Panc1 (cell line): Measurements from ENCODE around the gene ATP1B2. TPM values are rescaled to one million over a fixed set of nuclear protein-coding genes. Genes with fewer than 3 reads are reported as not detected.

Source experiments
- ATAC-seq: fragments of 200-7000 bp; cut with Tn5 transposase; 2 replicates; pipeline ENCODE4 v1.9.1; 2020; ENCODE audit warnings: mild to moderate bottlenecking, moderate library complexity
- BruUV-seq: library from RNA; stranded (reverse); fragments of 400-500 nt; replicated peaks from 2 replicates; lab custom pipeline; 2021; lab: Mats Ljungman, UMichigan
- CTCF ChIA-PET: fragments of 300-600 bp; sonication (Branson Sonifier 250); formaldehyde crosslinking; loops from one replicate; lab custom pipeline; 2022; ENCODE audit warnings: antibody characterized with exemption; lab: Charles Lee
- POLR2A ChIA-PET: fragments of 300-600 bp; sonication (Branson Sonifier 250); formaldehyde crosslinking; loops from one replicate; lab custom pipeline; 2022; ENCODE audit warnings: antibody characterized with exemption; lab: Charles Lee
- DNase-seq: peaks from one replicate; pipeline ENCODE4 v3.0.0-alpha.2; 2010; ENCODE audit warnings: low read depth, low spot score
- H3K27ac ChIP-seq: 2 replicates; pipeline ENCODE4 v1.5.1; 2011; ENCODE audit warnings: mild to moderate bottlenecking, low read length, inconsistent platforms
- H3K27me3 ChIP-seq: fragments of 200-500 bp; sonication (Bioruptor generic); 2 replicates; pipeline ENCODE4 v1.6.0; 2014; ENCODE audit warnings: low read length, inconsistent platforms; ENCODE audit not compliant: control insufficient read depth, insufficient read depth
- H3K36me3 ChIP-seq: fragments of 200-500 bp; sonication (Bioruptor generic); 2 replicates; pipeline ENCODE4 v1.5.1; 2014; ENCODE audit warnings: inconsistent platforms, mild to moderate bottlenecking, low read length, moderate library complexity; ENCODE audit not compliant: control insufficient read depth, insufficient read depth
- H3K4me1 ChIP-seq: 2 replicates; pipeline ENCODE4 v1.5.1; 2011; ENCODE audit warnings: inconsistent platforms, mild to moderate bottlenecking, low read length, moderate library complexity; ENCODE audit not compliant: control insufficient read depth, insufficient read depth
- H3K4me3 ChIP-seq, 2 experiments: 2 replicates each; pipeline ENCODE4 v1.5.1; 2011 to 2012; ENCODE audit warnings: low read depth in 2 of 2, low read length in 2 of 2, mild to moderate bottlenecking in 2 of 2, inconsistent platforms in 1 of 2, moderate library complexity in 1 of 2
- H3K9me3 ChIP-seq: fragments of 200-500 bp; sonication (Bioruptor generic); 2 replicates; pipeline ENCODE4 v1.5.1; 2014; ENCODE audit warnings: low read depth, mild to moderate bottlenecking, inconsistent platforms, low read length, moderate library complexity; ENCODE audit not compliant: control insufficient read depth, insufficient read depth
- POLR2AphosphoS5 ChIP-seq: IDR thresholded peaks from 2 replicates; pipeline ENCODE4 v1.6.1; 2012; ENCODE audit warnings: mild to moderate bottlenecking, low read depth, low read length, moderate library complexity
- SIN3A ChIP-seq: IDR thresholded peaks from 2 replicates; pipeline ENCODE4 v1.6.1; 2012; ENCODE audit warnings: low read depth, mild to moderate bottlenecking, low read length, moderate library complexity, borderline replicate concordance; ENCODE audit not compliant: insufficient read depth
- TCF7L2 ChIP-seq: IDR thresholded peaks from 2 replicates; pipeline ENCODE4 v1.6.1; 2011; ENCODE audit warnings: mild to moderate bottlenecking, low read depth, low read length, inconsistent platforms
- in situ Hi-C: cut with HindIII; loops from 2 replicates; pipeline ENCODE4 v1.10.0; 2016; ENCODE audit warnings: low sequenced_read_pairs, low pct_unique_long_range_greater_than_20kb
- intact Hi-C: fragments of 100-400 bp; cut with micrococcal nuclease; formaldehyde crosslinking; loops from one replicate; pipeline ENCODE4 v1.10.0; 2022; ENCODE audit not compliant: unreplicated experiment
- total RNA-seq: library from RNA; stranded (reverse); gene quantifications from one replicate; pipeline ENCODE4 v1.2.1, GENCODE V29; 2021; ENCODE audit not compliant: unreplicated experiment
- TF ChIP-seq, protein P1 (sequence below), 2 experiments: IDR thresholded peaks; 2 replicates each; pipeline ENCODE4 v1.6.1; 2011 to 2012; ENCODE audit warnings: low read depth in 2 of 2, control low read depth in 1 of 2, low read length in 1 of 2, mild to moderate bottlenecking in 1 of 2, moderate library complexity in 1 of 2; ENCODE audit not compliant: insufficient read depth in 1 of 2
- TF ChIP-seq, protein P2 (sequence below): fragments of 450-650 bp; IDR thresholded peaks from 2 replicates; pipeline ENCODE4 v1.5.1; 2017; ENCODE audit warnings: mild to moderate bottlenecking

The ATP1B2 gene
- total RNA-seq, 1 experiment from 2014 or later: 0.08 TPM

DNA sequence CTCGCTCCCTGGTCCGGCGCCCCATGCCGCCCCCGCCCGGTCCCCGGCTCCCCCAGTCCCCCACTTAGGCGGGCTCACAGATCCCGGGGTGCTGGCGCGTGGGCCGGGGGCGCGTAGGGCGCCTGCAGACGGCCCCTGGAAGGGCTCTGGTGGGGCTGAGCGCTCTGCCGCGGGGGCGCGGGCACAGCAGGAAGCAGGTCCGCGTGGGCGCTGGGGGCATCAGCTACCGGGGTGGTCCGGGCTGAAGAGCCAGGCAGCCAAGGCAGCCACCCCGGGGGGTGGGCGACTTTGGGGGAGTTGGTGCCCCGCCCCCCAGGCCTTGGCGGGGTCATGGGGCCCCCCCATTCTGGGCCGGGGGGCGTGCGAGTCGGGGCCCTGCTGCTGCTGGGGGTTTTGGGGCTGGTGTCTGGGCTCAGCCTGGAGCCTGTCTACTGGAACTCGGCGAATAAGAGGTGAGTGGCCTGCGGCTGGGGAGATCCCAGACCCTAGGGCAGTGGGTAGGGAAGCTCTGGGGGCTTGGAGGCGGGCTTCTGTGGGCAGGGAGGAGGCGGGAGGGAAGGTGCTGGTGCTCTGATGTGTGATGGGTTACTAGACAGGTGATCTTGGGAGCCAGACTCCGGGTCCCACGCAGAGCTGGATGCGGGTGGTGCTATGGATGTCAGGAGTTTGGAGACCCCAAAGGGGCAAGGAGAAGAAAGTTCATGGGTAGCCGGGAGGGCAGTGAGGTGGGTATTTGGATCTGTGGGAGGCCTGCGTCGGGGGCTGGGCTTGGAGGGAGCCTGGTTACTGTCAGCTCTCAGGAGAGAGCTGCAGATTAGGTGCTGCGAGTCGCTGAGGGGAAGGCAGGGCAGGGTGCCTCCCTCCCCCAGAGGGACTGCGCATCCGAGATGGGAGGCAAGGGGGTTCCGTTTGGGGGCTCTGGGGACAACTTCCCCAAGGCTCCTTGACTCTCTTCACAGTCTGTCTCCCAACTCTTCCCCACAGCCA, 54.8 kb downstream of the ATP1B2 start:
- CTCF ChIA-PET: interaction anchor here (0.5 kb wide), 1 partner anchor 11 kb away, joined by 6 read pairs; no protein-coding TSS in a partner anchor
- DNase-seq (no peak), ATAC-seq (peak; percentile 27)
- POLR2A ChIA-PET: interaction anchor here (0.6 kb wide), 1 partner anchor 18 kb away, joined by 7 read pairs; the partner anchor contains the start of gene TP53
- Histone ChIP-seq H3K27me3 (no peaks in the 10 kb centered on the region), H3K4me1 (peaks cover 12% of the 10 kb centered on the region; the same call in 1 of the 2 replicates), H3K9me3 (no peaks in the 10 kb centered on the region), H3K36me3 (no peaks in the 10 kb centered on the region), H3K4me3 (peak overlapping the region; percentile 44 to 54), H3K27ac (no peak overlapping the region)
- BruUV-seq: no TSS peak
- in situ Hi-C loops (no loop called here), intact Hi-C loops (no loop called here)
- no peak for TF ChIP-seq POLR2AphosphoS5
- TF ChIP-seq TCF7L2: no peak
- TF ChIP-seq, protein P1, sequence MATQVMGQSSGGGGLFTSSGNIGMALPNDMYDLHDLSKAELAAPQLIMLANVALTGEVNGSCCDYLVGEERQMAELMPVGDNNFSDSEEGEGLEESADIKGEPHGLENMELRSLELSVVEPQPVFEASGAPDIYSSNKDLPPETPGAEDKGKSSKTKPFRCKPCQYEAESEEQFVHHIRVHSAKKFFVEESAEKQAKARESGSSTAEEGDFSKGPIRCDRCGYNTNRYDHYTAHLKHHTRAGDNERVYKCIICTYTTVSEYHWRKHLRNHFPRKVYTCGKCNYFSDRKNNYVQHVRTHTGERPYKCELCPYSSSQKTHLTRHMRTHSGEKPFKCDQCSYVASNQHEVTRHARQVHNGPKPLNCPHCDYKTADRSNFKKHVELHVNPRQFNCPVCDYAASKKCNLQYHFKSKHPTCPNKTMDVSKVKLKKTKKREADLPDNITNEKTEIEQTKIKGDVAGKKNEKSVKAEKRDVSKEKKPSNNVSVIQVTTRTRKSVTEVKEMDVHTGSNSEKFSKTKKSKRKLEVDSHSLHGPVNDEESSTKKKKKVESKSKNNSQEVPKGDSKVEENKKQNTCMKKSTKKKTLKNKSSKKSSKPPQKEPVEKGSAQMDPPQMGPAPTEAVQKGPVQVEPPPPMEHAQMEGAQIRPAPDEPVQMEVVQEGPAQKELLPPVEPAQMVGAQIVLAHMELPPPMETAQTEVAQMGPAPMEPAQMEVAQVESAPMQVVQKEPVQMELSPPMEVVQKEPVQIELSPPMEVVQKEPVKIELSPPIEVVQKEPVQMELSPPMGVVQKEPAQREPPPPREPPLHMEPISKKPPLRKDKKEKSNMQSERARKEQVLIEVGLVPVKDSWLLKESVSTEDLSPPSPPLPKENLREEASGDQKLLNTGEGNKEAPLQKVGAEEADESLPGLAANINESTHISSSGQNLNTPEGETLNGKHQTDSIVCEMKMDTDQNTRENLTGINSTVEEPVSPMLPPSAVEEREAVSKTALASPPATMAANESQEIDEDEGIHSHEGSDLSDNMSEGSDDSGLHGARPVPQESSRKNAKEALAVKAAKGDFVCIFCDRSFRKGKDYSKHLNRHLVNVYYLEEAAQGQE (IDR thresholded peaks at IDR 0.05; ENCODE audit: insufficient read depth in 1 of 2, low read depth in 2 of 2, low read length in 1 of 2): no peak
- TF ChIP-seq, protein P2, sequence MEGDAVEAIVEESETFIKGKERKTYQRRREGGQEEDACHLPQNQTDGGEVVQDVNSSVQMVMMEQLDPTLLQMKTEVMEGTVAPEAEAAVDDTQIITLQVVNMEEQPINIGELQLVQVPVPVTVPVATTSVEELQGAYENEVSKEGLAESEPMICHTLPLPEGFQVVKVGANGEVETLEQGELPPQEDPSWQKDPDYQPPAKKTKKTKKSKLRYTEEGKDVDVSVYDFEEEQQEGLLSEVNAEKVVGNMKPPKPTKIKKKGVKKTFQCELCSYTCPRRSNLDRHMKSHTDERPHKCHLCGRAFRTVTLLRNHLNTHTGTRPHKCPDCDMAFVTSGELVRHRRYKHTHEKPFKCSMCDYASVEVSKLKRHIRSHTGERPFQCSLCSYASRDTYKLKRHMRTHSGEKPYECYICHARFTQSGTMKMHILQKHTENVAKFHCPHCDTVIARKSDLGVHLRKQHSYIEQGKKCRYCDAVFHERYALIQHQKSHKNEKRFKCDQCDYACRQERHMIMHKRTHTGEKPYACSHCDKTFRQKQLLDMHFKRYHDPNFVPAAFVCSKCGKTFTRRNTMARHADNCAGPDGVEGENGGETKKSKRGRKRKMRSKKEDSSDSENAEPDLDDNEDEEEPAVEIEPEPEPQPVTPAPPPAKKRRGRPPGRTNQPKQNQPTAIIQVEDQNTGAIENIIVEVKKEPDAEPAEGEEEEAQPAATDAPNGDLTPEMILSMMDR: no peak
- no peak for TF ChIP-seq SIN3A

DNA sequence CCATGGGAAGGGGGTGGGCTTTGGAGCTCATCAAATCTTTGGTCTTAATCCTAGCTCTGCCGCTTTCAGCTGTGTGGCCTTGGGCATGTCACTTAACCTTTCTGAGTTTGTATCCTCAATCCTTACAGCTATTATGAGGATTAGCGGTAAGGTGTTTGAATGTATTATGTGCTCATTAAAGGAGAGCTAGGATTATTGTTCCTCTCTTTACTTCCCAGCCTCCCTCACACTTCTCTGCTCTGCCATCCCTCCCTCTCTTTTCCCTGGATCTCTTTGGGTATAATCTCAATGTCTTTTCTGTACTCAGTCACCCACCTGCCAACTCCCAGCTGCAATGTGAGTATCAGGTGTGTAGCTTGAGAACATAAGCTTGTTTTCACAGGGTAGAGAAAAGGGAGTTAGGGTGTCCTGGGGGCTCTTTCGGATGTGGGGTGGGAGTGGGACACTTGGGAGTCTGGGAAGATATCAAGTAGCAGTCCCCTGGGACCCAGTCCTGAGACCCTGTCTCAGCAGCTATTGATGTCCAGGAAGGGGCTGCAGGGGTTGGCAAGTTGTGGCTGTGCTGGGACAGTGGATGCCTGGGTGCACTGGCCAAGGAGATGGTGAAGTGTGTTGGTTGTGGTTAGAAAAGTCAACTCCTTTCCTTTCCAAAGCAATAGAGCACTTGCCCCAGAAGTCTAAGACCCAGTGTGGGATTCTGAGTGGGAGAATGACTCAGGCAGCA, 56.1 kb downstream of the ATP1B2 start:
- DNase-seq: no peak
- Histone ChIP-seq H3K9me3 (no peaks in the 10 kb centered on the region), H3K4me3 (no peak overlapping the region), H3K36me3 (no peaks in the 10 kb centered on the region), H3K27ac (no peak overlapping the region), H3K27me3 (no peaks in the 10 kb centered on the region), H3K4me1 (peaks cover 12% of the 10 kb centered on the region; the same call in 1 of the 2 replicates)
- POLR2A ChIA-PET: no interaction called here
- BruUV-seq: no TSS peak
- TF ChIP-seq, protein P2: no peak
- TF ChIP-seq TCF7L2 (no peak), SIN3A (no peak), POLR2AphosphoS5 (no peak)
- TF ChIP-seq, protein P1 (IDR thresholded peaks at IDR 0.05; ENCODE audit: insufficient read depth in 1 of 2, low read depth in 2 of 2, low read length in 1 of 2): no peak
- CTCF ChIA-PET: interaction anchor here (0.6 kb wide), 1 partner anchor 83 kb away, joined by 3 read pairs; no protein-coding TSS in a partner anchor
- ATAC-seq: no peak
- intact Hi-C loops: no loop called here
- in situ Hi-C loops: no loop called here
